Lung (tissue), 12 donors: ENCODE data around the gene SBF2. TPM values are rescaled to one million over a fixed set of nuclear protein-coding genes. Genes with fewer than 3 reads are reported as not detected.
A peak's percentile ranks its signal among the peaks of the same experiment; 100 is the strongest.

ENCODE experiments used
- ATAC-seq: fragments of 200-7000 bp; cut with Tn5 transposase; one replicate; pipeline ENCODE4 v1.9.1; 2020; ENCODE audit warnings: moderate number of reproducible peaks; ENCODE audit not compliant: insufficient read depth, low FRiP score
- DNase-seq, 3 donors: peaks; one replicate each; pipeline ENCODE4 v3.0.0-alpha.2; 2013 to 2017
- H3K27ac ChIP-seq, 2 donors: one replicate each; pipeline ENCODE4 v1.5.1; 2013; ENCODE audit warnings: mild to moderate bottlenecking in 2 of 2, moderate library complexity in 2 of 2, control low read depth in 1 of 2, inconsistent platforms in 1 of 2, low read depth in 1 of 2, low read length in 1 of 2
- H3K27me3 ChIP-seq, 3 donors: one replicate each; pipeline ENCODE4 v1.5.1; 2013; ENCODE audit warnings: low read length in 2 of 3; ENCODE audit not compliant: control insufficient read depth in 3 of 3, insufficient read depth in 3 of 3
- H3K36me3 ChIP-seq, 4 donors: one replicate each; pipeline ENCODE4 v1.5.1; 2013; ENCODE audit warnings: low read length in 4 of 4, mild to moderate bottlenecking in 1 of 4, moderate library complexity in 1 of 4; ENCODE audit not compliant: control insufficient read depth in 4 of 4, insufficient read depth in 4 of 4
- H3K4me1 ChIP-seq, 5 donors: one replicate each; pipeline ENCODE4 v1.5.1; 2013; ENCODE audit warnings: low read length in 5 of 5, mild to moderate bottlenecking in 2 of 5, moderate library complexity in 1 of 5; ENCODE audit not compliant: control insufficient read depth in 5 of 5, insufficient read depth in 5 of 5
- H3K4me3 ChIP-seq: one replicate; pipeline ENCODE4 v1.5.1; 2013; ENCODE audit warnings: mild to moderate bottlenecking, control low read depth, moderate library complexity
- H3K9ac ChIP-seq, 2 donors: one replicate each; pipeline ENCODE4 v1.5.1; 2013; ENCODE audit warnings: low read length in 2 of 2, control low read depth in 1 of 2; ENCODE audit not compliant: insufficient read depth in 1 of 2
- H3K9me3 ChIP-seq, 4 donors: one replicate each; pipeline ENCODE4 v1.5.1; 2013; ENCODE audit warnings: low read length in 3 of 4, mild to moderate bottlenecking in 1 of 4, moderate library complexity in 1 of 4; ENCODE audit not compliant: control insufficient read depth in 4 of 4, insufficient read depth in 3 of 4
- WGBS, 2 donors: extraction: QIAGEN DNeasy Blood & Tissue Kit; methylation state at CpG; one replicate each; pipeline ENCODE4 v1.1.7; 2013; 5-methylcytosine and 5-hydroxymethylcytosine counted together
- polyA plus RNA-seq, 2 donors: library from polyadenylated mRNA; stranded (reverse); fragments of 200-250 nt; gene quantifications; one replicate each; pipeline ENCODE4 v1.2.1, GENCODE V29; 2013
- total RNA-seq, 2 donors: library from RNA; depleted of rRNA in 1 of 2; stranded (reverse); fragments of >200 nt in 1 of 2; gene quantifications; one replicate each; pipeline ENCODE4 v1.2.1, GENCODE V29; 2014 to 2021
- TF ChIP-seq, protein P1 (sequence below): IDR thresholded peaks from 2 replicates; pipeline ENCODE4 v1.5.1; 2012; ENCODE audit warnings: mild to moderate bottlenecking; ENCODE audit errors: control extremely low read depth, extremely low read depth
- donor health status: control.
- donor health status: control.
- donor health status: Bipolar disorder and iron deficiency.
- donor health status: healthy.
- donor health status: DM: yes; HTN: yes; CAD: no.

Gene SBF2
- total and polyA plus RNA-seq, 4 donors = 4.4 to 104 (median 24.9) TPM

- H3K36me3 ChIP-seq = no peaks in the 10 kb centered on the region
- peak; percentile 69 to 80 (median 77) for DNase-seq
- no peak overlapping the region for H3K4me3 ChIP-seq
- H3K27ac ChIP-seq = peak overlapping the region; percentile 67 to 90
- 55 to 59% methylated on average over 10 of the region's 10 CpGs for WGBS, 2 donors
- H3K27me3 ChIP-seq = no peaks in the 10 kb centered on the region
- ATAC-seq = peak; percentile 6
- TF ChIP-seq, protein P1, sequence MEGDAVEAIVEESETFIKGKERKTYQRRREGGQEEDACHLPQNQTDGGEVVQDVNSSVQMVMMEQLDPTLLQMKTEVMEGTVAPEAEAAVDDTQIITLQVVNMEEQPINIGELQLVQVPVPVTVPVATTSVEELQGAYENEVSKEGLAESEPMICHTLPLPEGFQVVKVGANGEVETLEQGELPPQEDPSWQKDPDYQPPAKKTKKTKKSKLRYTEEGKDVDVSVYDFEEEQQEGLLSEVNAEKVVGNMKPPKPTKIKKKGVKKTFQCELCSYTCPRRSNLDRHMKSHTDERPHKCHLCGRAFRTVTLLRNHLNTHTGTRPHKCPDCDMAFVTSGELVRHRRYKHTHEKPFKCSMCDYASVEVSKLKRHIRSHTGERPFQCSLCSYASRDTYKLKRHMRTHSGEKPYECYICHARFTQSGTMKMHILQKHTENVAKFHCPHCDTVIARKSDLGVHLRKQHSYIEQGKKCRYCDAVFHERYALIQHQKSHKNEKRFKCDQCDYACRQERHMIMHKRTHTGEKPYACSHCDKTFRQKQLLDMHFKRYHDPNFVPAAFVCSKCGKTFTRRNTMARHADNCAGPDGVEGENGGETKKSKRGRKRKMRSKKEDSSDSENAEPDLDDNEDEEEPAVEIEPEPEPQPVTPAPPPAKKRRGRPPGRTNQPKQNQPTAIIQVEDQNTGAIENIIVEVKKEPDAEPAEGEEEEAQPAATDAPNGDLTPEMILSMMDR = no peak
- H3K9me3 ChIP-seq = no peaks in the 10 kb centered on the region
- peaks cover 9 to 36% (median 14%) of the 10 kb centered on the region in 5 donors for H3K4me1 ChIP-seq
- H3K9ac ChIP-seq = peak overlapping the region in 1 of 2 donors; percentile 14
Measured at GRCh38 chr11:9759519-9760192, 534.4 kb downstream of the SBF2 start.

DNA sequence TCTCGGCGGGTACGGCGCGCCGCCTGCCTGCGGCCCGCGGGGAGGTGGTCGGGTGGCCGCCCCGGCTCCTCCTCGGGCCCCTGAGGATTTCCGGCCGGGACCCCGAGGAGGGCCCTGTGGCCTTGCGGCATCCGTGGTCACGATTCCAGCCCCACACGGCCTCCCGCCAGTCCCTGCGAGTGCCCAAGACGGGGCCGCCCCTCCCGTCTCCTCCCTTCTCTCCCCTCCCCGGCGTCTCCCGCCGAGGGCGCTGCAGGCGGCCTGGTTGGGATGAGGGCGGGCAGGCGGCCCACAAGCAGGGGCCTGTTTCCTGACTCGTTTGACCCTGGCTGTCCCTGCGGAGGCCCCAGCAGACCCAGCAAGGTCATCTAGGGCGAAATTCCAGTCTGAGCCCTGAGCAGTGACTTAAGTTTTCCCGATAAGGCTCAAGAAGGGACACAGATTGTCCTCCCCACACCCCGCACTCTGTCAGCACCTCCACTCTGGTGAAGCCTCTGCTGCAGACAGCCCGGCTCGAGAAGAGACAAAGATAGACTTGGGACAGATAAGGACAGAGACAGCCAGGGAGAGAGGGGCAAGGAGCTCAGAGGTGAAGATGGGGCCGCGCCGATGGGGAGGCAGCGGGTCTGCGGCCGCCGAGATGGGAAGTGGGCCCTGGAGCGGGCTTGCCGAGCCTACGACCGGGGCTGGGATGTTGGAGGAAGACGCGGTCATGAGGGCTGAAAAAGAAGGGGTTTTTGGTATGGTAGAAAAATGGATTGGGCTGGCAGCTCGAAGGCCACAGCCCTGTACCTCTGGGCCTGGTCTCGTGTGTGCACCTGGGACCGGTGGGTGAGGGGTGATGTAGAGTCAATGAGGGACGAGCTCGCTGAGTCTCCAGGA, 535.1 kb downstream of the SBF2 start:
- 19 to 23% methylated on average over 50 to 58 of the region's 58 CpGs for WGBS, 2 donors

GRCh38 chr11:9757809-9758636, 536.0 kb downstream of the SBF2 start:
- Histone ChIP-seq H3K27ac (peak overlapping the region; percentile 59 to 90), H3K9me3 (no peaks in the 10 kb centered on the region), H3K4me1 (peaks cover 9 to 36% (median 14%) of the 10 kb centered on the region in 5 donors), H3K27me3 (no peaks in the 10 kb centered on the region), H3K4me3 (peak overlapping the region; percentile 51), H3K9ac (peak overlapping the region; percentile 78 to 95), H3K36me3 (no peaks in the 10 kb centered on the region)
- TF ChIP-seq, protein P1 = peak; percentile 67
- ATAC-seq = peak; percentile 88
- WGBS, 2 donors = 3 to 5% methylated on average over 33 to 64 of the region's 64 CpGs
- peak; percentile 82 to 89 (median 88) for DNase-seq

More for the DNA sequence above, 535.1 kb downstream of the SBF2 start:
- Histone ChIP-seq H3K4me1 (peaks cover 9 to 36% (median 14%) of the 10 kb centered on the region in 5 donors), H3K36me3 (no peaks in the 10 kb centered on the region), H3K9me3 (no peaks in the 10 kb centered on the region), H3K27ac (peak overlapping the region; percentile 59 to 90), H3K4me3 (peak overlapping the region; percentile 51), H3K9ac (peak overlapping the region; percentile 78 to 95), H3K27me3 (no peaks in the 10 kb centered on the region)
- TF ChIP-seq, protein P1 = peak; percentile 0
- ATAC-seq (peak; percentile 61), DNase-seq (peak; percentile 81 to 87 (median 81))
